ENCODE data around the gene FLVCR2. TPM values are rescaled to one million over a fixed set of nuclear protein-coding genes. Genes with fewer than 3 reads are reported as not detected.

FLVCR2 gene
- total and polyA plus RNA-seq, 2 of the 13 experiments (the other 11 are each of a cell fraction or from before 2014, with no cell fraction given), result 9.9 to 10.5 TPM

DNA sequence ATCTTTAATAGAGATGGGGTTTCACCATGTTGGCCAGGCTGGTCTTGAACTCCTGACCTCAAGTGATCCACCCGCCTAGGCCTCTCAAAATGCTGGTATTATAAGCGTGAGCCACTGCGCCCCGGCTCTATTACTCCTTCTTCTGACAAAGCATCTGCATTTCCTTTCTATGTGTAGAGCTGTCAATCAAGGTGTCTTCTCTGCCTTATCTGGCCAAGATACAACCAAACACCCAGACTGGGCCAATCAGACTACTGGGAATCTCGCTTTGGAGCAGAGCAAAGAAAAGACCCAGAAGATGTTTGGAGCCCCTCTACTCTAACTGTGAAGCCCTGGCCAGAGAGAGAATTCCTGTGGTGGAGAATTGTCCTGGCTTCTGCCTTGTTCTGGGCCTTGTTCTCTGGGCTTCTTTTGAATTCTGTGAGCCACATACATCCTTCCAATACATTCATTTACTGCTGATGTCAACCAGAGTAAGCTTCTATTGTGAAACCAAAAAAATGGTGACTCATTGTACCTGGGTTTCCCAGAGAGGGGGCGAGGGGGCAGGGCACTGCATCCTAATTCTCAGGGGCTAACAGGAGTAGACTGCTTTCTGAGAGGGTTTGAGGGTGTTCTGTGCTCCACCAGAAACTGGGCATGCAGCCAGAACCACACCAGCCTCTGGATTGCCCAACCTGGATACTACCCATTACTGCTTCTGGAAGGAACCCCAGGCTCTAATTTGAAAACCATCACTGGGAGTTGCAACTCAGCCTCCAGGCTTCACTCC, 18.8 kb upstream of the FLVCR2 start:
- Histone ChIP-seq H3K79me2 (ENCODE audit: insufficient read depth, low read length) (no peaks in the 10 kb centered on the region), H3K4me1 (ENCODE audit: insufficient read depth, low read length) (peaks cover 8% of the 10 kb centered on the region; the same call in 1 of the 2 replicates), H3K9me3 (ENCODE audit: low read length) (no peaks in the 10 kb centered on the region; the same call in 1 of the 2 replicates), H3K27me3 (ENCODE audit: control insufficient read depth in 1 of 2, insufficient read depth in 2 of 2, low read length in 2 of 2) (peaks cover 0 to 14% of the 10 kb centered on the region in 2 experiments; a peak in 1 of 5 replicates), H3K27ac (ENCODE audit: extremely low read length, insufficient read depth, low read length) (no peak overlapping the region), H4K20me1 (ENCODE audit: insufficient read depth, low read length) (no peaks in the 10 kb centered on the region), H3K9ac (ENCODE audit: insufficient read depth, low read depth, low read length) (no peak overlapping the region), H3K36me3 (replicated peaks in 1 of 2; ENCODE audit: control insufficient read depth in 1 of 2, insufficient read depth in 2 of 2, low read length in 2 of 2) (no peaks in the 10 kb centered on the region), H3K4me2 (ENCODE audit: low read depth, low read length) (no peak overlapping the region), H2AFZ (ENCODE audit: low read length) (no peak overlapping the region), H3K4me3 (replicated peaks in 1 of 3; ENCODE audit: insufficient read depth in 1 of 3, low read depth in 2 of 3, low read length in 3 of 3) (no peak overlapping the region)
- ChIA-PET CTCF (ENCODE audit: low intra/inter-chr PET ratio, low total read pairs) (interaction anchor here (0.8 to 2.5 kb wide), 3 partner anchors 41 to 252 kb away, joined by 3 to 20 read pairs (median 14); partner anchors contain the start of gene JDP2), POLR2A (interaction anchor here (1.0 kb wide), 1 partner anchor 24 kb away, joined by 3 read pairs; no protein-coding TSS in a partner anchor)
- DNase-seq (ENCODE audit: low spot score) (no peak), FAIRE-seq (no peak), ATAC-seq (no peak)
- no TSS peak for BruUV-seq (replicated peaks)
- in situ Hi-C loops (cut with HindIII; ENCODE audit: extremely low pct_ligation_motif_present, low pct_unique_long_range_greater_than_20kb) (loop anchor here (5.0 kb wide), 2 partner anchors 37 to 252 kb away; partner anchors contain the start of gene BATF), intact Hi-C loops (cut with micrococcal nuclease; ENCODE audit: unreplicated experiment) (loop anchor here (2.0 to 5.0 kb wide), 3 partner anchors 15 to 232 kb away; no protein-coding TSS in a partner anchor)
- WGBS (ENCODE audit: low lambda C conversion rate), result 23% methylated on average over 6 of the region's 6 CpGs
- TF ChIP-seq CEBPB (IDR thresholded peaks at IDR 0.05; ENCODE audit: borderline replicate concordance, low read depth, low read length) (peak; percentile 16; the same call in 1 of the 2 replicates), FOSL2 (CRISPR knock-in tag; IDR thresholded peaks at IDR 0.05) (peak; percentile 25), KDM5A (IDR thresholded peaks at IDR 0.05; ENCODE audit: borderline replicate concordance, low read length) (no peak)

GRCh38 chr14:75561013-75561432, 17.4 kb upstream of the FLVCR2 start:
- Histone ChIP-seq H3K27me3 (ENCODE audit: control insufficient read depth in 1 of 2, insufficient read depth in 2 of 2, low read length in 2 of 2) (peaks cover 0 to 21% of the 10 kb centered on the region in 2 experiments; a peak in 1 of 5 replicates), H3K9me3 (ENCODE audit: low read length) (no peaks in the 10 kb centered on the region; the same call in 1 of the 2 replicates), H3K4me2 (ENCODE audit: low read depth, low read length) (no peak overlapping the region), H3K4me1 (ENCODE audit: insufficient read depth, low read length) (peaks cover 8% of the 10 kb centered on the region; the same call in 1 of the 2 replicates), H3K4me3 (replicated peaks in 1 of 3; ENCODE audit: insufficient read depth in 1 of 3, low read depth in 2 of 3, low read length in 3 of 3) (no peak overlapping the region), H3K36me3 (replicated peaks in 1 of 2; ENCODE audit: control insufficient read depth in 1 of 2, insufficient read depth in 2 of 2, low read length in 2 of 2) (no peaks in the 10 kb centered on the region), H4K20me1 (ENCODE audit: insufficient read depth, low read length) (no peaks in the 10 kb centered on the region), H3K27ac (ENCODE audit: extremely low read length, insufficient read depth, low read length) (no peak overlapping the region), H3K79me2 (ENCODE audit: insufficient read depth, low read length) (no peaks in the 10 kb centered on the region), H3K9ac (ENCODE audit: insufficient read depth, low read depth, low read length) (no peak overlapping the region), H2AFZ (ENCODE audit: low read length) (no peak overlapping the region)
- ATAC-seq (peak; percentile 97), DNase-seq (ENCODE audit: low spot score) (peak; percentile 67), FAIRE-seq (peak; percentile 87)
- ChIA-PET CTCF (ENCODE audit: low intra/inter-chr PET ratio, low total read pairs) (interaction anchor here (1.8 to 2.5 kb wide), 4 partner anchors 42 to 254 kb away, joined by 4 to 20 read pairs (median 14); no protein-coding TSS in a partner anchor), POLR2A (interaction anchor here (0.7 to 1.4 kb wide), 6 partner anchors 10 to 100 kb away, joined by 3 to 7 read pairs (median 3); partner anchors contain the start of genes ERG28 and TTLL5)
- 6% methylated on average over 3 of the region's 6 CpGs for WGBS (ENCODE audit: low lambda C conversion rate)
- no TSS peak for BruUV-seq (replicated peaks)
- intact Hi-C loops (cut with micrococcal nuclease; ENCODE audit: unreplicated experiment) (loop anchor here (1.0 to 5.0 kb wide), 5 partner anchors 16 to 254 kb away; no protein-coding TSS in a partner anchor), in situ Hi-C loops (cut with HindIII; ENCODE audit: extremely low pct_ligation_motif_present, low pct_unique_long_range_greater_than_20kb) (loop anchor here (5.0 kb wide), 2 partner anchors 39 to 254 kb away; partner anchors contain the start of gene BATF)
- no peak for TF ChIP-seq ZNF766 (CRISPR knock-in tag; IDR thresholded peaks at IDR 0.05; ENCODE audit: borderline replicate concordance)
- TF ChIP-seq HNRNPL (IDR thresholded peaks at IDR 0.05; ENCODE audit: low read depth, low read length), result no peak
- no peak for TF ChIP-seq ZFP36 (IDR thresholded peaks at IDR 0.05; ENCODE audit: borderline replicate concordance, low read depth, low read length, partially characterized antibody)
- no peak for TF ChIP-seq ZNF83 (CRISPR knock-in tag; IDR thresholded peaks at IDR 0.05; ENCODE audit: borderline replicate concordance)
- TF ChIP-seq PITX1 (CRISPR knock-in tag; IDR thresholded peaks at IDR 0.05), result peak; percentile 71
- no peak for TF ChIP-seq RBAK (CRISPR knock-in tag; IDR thresholded peaks at IDR 0.05)
- TF ChIP-seq ARNT (IDR thresholded peaks at IDR 0.05), result no peak
- 0 out of 2 replicates have a peak, but pooled peaks have one; percentile 34 for TF ChIP-seq ZNF598 (CRISPR knock-in tag; IDR thresholded peaks at IDR 0.05; ENCODE audit: borderline replicate concordance)
- TF ChIP-seq, protein P1, sequence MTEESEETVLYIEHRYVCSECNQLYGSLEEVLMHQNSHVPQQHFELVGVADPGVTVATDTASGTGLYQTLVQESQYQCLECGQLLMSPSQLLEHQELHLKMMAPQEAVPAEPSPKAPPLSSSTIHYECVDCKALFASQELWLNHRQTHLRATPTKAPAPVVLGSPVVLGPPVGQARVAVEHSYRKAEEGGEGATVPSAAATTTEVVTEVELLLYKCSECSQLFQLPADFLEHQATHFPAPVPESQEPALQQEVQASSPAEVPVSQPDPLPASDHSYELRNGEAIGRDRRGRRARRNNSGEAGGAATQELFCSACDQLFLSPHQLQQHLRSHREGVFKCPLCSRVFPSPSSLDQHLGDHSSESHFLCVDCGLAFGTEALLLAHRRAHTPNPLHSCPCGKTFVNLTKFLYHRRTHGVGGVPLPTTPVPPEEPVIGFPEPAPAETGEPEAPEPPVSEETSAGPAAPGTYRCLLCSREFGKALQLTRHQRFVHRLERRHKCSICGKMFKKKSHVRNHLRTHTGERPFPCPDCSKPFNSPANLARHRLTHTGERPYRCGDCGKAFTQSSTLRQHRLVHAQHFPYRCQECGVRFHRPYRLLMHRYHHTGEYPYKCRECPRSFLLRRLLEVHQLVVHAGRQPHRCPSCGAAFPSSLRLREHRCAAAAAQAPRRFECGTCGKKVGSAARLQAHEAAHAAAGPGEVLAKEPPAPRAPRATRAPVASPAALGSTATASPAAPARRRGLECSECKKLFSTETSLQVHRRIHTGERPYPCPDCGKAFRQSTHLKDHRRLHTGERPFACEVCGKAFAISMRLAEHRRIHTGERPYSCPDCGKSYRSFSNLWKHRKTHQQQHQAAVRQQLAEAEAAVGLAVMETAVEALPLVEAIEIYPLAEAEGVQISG (CRISPR knock-in tag; IDR thresholded peaks at IDR 0.05), result peak; percentile 50; the same call in 1 of the 2 replicates

Measured in HepG2 (cell line).